HG02870 (cell line): ENCODE results near the gene FSTL3.
"Not testable (repeated sequence)": the region's sequence is repeated elsewhere in the genome, so short reads cannot be mapped to it uniquely, and the experiment has no call there.

Experiments
- ATAC-seq: cut with Tn5 transposase; IDR thresholded peaks from one replicate; pipeline ENCODE4 v1.9.1; 2021; ENCODE audit warnings: mild to moderate bottlenecking, moderate library complexity; ENCODE audit not compliant: unreplicated experiment

Gene FSTL3

DNA sequence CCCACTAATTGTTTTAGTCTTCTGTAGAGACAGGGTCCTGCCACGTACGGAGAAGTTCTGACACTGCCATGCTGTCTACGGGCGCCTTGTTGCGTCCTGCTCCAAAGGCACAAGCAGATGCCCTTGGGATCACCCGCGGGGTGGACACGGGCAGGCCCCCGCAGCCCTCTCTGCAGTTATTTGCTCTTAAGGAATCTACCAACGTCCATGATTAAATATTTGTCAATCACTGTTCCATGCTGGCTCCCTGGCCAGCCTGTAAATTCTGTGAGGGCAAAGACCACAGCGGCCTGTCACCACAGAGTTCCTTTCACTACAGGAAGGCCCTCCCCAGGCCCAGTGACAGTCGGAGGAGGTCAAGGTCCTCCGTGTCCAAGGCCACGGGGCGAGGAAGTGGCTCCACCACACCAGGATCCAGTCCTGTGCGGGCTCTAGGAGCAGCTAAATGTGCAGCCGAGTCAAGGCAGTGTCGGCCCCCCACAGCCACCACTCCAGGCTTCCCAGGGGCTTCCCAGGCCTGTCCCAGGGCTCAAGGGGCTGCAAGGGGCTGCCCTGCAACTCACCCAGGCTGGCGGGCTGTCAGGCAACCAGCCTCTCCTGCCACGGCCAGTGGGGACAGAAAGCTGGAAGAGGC is 15.3 kb upstream of the FSTL3 start:
- ATAC-seq, result no peak

DNA sequence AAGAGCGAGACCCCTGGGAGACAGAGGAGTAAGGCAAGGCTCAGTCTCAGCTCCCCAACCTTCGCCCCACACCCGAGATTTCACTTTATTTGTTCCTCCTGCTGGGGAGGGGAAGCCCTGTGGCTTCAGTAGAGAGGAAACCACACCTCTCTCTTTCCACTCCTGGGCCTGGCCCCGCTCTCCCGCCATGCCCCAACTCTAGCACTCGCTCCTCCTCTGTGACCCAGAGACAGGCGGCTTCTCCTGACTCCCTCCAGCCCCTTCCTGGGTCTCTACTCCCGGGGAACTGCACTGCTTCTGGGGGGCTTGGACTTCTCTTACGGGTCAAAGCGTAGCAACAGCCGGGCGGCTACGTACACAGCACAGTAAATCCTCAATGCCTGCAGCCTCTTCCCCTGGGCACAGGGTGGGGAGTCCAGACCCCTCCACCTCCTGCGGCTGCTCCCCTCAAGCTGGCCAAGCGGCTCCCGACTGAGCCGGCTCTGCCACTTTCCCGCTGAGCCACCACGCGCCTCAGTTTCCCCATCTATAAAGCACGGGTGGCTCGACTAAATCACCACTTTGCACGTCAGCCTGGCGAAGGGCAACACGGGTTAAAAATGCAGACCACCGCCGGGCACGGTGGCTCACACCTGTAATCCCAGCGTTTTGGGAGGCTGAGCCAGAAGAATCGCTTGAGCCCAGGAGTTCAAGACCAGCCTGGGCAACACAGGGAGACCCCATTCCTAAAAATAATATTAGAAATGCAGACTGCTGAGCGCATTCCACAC is 14.6 kb upstream of the FSTL3 start:
- no peak for ATAC-seq

DNA sequence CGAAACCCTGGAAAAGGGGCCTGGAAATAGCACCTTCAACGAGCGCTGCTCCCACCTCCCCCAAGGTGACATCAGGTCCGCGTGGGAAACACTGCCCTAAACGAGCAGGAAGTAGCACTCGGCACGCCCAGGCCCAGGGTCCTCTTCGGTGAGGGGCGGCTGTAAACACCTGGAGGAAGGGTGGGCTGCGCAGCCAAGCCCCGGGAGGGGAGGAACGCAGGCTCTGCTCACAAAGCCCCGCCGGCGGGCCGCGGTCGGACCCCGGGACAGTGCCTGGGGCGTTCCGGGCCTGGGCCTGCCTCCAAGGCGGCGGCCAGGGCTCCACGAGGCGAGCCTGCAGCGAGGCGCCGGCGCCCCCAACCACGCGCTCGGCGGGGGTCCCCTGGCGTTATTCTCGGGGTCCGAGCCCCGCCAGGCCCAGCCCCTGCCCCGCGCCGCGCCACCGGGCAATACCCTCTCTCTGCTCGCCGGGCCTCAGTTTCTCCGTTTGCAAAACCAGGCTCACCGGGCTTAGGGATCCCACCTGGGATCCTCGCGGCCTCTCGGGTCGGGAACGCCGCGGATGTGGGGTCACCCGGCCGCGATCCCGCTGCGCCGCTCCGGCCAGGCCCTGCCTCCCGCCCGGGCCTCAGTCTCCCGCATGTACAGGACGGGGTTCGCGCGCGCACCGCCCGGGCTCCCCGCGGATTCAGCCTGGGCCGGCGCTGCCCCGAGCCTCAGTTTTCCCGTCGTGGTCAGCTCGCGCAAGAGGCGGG is 13.8 kb upstream of the FSTL3 start:
- no peak for ATAC-seq

DNA sequence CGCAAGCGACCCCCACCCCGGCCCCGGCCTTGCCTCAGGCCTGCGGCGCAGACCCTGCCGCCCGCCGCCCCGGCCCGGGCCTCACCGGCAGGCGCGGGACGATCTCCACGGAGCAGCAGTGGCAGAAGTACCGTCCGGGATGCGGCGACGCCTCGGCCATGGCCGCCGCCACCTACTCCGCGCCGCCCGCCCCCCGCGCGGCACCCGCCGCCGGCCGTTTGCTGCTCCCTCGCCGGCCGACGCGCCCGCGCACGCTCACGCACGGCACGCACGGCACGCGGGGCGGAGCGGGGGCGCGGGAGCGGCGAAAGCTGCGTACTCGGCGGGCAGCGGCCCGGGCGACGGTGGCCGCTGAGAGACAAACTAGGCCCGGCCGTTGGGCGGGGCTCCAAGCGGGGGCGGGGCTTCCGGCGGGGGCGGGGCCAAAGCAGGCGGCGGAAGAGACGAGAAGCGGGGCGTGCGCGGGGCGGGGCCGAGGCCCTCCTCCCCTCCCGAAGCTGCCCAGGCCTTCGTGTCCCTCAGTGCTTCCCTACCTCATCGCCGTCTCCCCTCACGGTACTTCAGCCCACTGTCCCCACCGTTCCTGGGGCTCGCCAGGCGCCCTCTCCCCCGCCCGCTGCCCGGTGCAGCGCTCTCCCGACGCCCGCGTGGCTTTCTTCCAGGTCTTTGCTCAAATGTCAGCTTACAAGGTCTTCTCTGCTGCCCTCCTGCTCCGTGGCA is 13.1 kb upstream of the FSTL3 start, which contains the start of gene RNF126:
TSS of gene RNF126 (minus strand) at position 253 of the 720 bp plus-strand sequence. CDS start at position 160, 93 bp downstream.
- peak; percentile 48 for ATAC-seq

DNA sequence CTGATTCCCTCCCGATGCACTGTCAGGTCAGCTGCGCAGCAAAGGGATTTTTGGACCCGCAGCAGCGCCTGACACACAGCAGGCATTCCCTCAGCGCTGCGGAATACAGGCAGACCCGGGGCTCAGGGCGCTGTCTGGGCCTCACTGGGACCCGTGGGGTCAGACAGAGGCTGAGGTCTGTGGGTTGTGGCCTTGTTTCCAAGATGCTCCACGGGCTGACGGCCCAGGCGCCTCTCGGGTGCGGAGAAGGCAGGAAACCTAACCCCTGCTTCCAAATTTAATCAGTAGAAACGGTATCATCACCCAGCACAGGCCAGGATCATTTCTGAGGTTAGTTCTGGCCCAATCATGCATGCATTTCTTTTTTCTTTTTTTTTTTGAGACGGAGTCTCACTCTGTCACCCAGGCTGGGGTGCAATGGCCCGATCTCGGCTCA is 12.5 kb upstream of the FSTL3 start:
- ATAC-seq, result no peak

DNA sequence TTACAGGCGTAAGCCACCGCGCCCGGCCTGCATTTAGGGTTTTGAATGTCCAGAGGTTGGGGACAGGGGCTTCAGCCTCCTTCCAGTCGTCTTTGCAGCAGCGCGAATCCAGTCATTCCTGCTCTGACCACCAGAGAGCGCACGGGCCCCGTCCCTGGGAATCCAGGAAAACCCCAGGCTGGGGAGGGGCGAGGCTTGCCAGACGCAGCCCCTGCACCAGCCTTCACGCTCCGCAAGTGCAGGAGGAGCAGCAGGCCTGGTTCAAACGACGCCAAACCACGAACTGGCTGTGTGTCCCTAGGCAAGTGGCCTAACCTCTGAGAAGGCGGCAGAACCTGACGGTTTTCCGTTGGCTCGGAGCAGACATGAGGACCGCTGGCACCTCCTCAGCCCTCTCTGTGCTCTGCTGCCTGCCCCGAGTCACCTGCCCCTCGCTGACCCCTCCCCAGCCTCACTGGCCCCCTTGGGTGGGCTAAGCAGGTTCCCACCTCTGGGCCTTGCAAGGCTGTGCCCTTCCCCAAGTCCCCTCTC is 11.2 kb upstream of the FSTL3 start:
- ATAC-seq, result no peak

DNA sequence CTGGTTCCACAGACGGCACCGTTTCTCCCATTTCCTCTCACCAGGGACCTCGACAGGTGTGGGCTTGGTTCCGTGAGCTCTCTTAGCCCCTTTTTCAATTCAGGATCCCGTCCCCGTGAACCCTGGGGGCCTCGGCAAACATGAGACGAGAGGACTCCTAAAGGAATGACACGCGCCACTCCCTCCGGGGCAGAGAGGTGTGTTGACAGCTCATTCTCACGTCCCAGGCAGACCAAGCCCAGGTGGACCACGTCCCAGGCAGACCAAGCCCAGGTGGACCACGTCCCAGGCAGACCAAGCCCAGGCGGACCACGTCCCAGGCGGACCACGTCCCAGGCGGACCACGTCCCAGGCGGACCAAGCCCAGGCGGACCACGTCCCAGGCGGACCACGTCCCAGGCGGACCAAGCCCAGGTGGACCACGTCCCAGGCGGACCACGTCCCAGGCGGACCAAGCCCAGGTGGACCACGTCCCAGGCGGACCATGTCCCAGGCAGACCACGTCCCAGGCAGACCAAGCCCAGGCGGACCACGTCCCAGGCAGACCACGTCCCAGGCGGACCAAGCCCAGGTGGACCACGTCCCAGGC is 9.1 kb upstream of the FSTL3 start:
- not testable (repeated sequence) for ATAC-seq

DNA sequence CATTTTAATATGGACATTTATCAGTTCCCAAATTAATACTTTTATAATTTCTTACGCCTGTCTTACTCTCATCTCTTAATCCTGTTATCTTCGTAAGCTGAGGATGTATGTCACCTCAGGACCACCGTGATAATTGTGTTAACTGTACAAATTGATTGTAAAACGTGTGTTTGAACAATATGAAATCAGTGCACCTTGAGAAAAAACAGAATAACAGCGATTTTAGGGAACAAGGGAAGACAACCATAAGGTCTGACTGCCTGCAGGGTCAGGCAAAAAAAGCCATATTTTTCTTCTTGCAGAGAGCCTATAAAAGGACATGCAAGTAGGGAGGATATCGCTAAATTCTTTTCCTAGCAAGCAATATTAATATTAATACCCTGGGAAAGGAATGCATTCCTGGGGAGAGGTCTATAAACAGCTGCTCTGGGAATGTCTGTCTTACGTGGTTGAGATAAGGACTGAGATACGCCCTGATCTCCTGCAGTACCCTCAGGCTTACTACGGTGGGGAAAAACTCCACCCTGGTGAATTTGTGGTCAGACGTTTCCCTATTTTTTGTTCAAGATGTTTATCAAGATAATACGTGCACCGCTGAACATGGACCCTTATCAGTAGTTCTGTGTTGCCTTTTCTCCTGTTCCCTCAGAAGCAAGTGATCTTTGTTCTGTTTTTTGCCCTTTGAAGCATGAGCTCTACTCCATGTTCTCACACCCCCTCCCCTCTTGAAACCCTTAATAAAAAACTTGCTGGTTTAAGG is 7.3 kb upstream of the FSTL3 start:
- ATAC-seq, result not testable (repeated sequence)

DNA sequence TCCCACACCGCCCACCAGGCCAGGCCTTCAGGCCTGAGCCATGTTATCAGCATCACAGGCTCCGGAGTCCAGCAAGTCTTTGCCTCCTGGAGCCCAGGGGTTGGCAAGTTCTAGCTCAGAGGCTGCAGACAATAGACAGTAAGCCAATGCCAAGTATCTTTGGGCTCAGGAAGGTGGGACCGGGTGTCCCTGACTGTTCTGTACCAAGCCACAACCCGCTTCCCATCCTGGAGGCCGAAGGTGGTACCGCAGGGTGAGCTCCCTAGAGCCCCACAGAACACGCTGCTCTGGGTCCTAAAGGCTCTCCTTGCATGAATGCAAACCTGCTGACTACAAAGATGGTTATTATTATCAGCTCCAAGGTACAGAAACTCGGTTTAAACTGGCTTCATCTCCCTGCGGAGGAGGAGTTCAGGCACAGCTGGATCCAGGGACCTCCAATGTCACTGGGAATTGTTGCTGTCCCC is 5.5 kb upstream of the FSTL3 start:
- no peak for ATAC-seq

DNA sequence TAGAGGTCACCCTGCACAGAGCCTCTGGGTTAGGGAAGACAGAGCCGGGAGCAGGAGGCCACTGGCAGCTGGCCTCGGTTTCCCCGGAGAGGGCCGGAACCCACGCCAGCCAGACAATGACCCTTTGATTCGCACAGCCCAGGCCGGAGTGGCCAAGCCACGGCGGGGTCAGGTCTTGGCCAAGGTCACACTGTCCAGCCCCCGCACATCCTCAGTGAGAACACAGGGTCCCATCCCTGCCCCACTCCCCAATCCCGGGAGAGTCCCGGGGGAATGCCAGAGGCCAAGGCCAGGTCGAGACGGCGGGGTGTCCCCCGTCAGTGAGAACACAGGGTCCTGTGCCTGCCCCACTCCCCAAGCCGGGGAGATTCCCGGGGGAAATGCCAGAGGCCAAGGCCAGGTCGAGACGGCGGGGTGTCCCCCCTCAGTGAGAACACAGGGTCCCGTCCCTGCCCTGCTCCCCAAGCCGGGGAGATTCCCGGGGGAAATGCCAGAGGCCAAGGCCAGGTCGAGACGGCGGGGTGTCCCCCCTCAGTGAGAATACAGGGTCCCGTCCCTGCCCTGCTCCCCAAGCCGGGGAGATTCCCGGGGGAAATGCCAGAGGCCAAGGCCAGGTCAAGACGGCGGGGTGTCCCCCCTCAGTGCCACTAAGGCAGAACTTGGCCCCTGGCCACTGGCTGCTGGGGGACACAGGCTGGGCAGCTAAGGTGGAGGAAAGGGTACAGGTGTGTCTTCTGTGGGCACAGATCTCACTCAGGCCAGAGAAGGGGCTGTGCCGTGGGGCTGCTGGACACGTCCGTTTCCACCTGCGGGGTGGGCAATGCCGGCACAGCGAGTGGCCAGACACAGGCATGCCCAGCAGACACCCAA is 1.7 kb upstream of the FSTL3 start:
- no peak for ATAC-seq

DNA sequence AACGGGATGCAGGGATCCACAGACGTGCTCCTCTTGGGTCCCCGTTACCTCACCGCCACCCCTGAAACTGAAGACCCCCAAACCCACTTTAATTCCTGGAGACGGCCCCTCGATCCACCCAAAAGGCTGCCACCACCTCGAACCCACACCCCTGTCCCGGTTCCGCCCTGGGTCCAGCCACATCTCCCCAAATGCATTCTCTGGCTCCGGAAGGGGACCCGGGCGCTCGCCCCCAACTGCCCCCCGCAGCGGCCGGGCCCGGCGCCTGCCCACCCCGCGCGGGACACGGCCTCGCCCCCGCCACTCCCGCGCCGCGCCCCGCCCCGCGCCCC is 219 bp upstream of the FSTL3 start:
- no peak for ATAC-seq

DNA sequence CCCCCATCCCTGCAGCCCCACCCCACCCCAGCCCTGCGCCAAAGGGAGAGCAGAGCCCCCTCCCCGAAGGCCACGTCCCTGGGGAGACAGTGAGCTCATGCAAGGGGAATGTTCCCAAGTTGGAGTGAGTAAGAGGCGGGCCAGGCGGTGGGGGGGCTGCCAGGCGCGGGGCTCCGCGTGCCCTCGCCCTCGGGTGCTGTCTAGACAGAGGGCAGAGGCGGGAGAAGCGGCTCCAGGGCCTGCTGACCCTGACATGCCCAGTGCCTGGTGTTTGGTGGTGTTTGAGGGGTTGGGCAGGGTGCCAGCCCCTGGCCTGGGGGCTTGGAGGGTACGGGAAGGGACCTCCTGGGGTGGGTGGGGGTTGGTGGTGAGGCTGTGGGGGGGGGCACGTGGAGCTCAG is 1.0 kb downstream of the FSTL3 start:
- no peak for ATAC-seq

DNA sequence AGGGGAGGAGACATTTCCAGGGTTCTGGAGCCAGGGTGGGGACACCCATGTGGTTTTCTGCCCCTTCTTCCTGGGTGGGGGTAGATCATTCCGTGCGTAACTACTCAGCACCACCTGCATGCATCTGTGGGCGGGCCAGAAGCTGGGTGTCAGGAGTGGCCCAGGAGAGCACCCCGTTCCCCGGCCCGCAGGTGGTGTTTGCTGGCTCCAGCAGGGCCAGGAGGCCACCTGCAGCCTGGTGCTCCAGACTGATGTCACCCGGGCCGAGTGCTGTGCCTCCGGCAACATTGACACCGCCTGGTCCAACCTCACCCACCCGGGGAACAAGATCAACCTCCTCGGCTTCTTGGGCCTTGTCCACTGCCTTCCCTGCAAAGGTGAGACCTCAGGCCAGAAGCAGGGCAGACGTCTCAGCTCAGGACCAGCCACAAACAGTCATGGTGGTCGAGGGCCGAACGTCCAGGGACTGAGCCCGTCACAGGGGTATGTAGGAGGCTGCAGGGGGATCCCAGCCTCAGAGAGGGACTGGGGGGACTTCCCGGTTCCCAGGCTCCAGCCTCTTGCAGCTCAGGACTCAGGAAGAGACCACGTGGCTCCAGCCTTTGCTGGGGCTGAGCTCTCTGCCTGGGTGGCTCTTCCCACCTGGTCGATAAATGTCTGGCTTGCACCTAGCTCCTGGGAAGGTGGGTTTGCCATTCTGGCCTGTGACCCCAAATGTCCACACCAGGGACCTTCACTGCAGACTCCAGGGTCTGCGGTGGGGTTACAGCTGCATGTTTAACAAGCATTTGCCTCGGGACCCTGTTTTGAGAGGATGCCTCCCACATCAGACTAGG is 1.6 kb downstream of the FSTL3 start:
- ATAC-seq, result no peak

DNA sequence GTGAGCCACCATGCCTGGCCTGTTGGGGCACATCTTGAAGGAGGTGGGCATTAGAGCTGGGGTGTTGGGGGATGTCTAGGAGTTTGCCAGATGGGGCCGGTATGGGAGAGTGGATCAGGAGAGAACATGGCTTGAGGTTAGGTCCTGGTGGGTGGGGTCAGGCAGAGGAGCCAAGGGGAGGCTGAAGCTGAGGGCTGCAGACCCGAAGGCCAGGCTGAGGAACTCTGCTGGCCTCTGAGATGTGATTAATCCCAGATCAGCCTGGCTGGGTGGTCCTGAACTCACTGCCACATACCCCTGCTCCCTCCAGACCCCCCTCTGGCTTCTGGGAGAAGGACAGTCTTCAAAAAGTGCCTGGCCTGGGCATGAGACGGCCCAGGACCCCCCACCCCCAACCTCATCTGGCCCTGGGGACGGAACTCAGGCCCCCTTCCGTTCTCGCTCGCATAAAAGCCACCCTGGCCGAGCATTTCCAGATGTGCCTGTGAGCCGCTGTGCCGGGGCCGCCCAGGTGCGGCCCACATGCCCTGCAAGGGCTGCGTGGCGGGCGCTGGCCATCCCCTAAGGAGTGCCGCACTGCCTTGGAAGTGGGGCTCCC is 2.7 kb downstream of the FSTL3 start:
- ATAC-seq, result no peak

DNA sequence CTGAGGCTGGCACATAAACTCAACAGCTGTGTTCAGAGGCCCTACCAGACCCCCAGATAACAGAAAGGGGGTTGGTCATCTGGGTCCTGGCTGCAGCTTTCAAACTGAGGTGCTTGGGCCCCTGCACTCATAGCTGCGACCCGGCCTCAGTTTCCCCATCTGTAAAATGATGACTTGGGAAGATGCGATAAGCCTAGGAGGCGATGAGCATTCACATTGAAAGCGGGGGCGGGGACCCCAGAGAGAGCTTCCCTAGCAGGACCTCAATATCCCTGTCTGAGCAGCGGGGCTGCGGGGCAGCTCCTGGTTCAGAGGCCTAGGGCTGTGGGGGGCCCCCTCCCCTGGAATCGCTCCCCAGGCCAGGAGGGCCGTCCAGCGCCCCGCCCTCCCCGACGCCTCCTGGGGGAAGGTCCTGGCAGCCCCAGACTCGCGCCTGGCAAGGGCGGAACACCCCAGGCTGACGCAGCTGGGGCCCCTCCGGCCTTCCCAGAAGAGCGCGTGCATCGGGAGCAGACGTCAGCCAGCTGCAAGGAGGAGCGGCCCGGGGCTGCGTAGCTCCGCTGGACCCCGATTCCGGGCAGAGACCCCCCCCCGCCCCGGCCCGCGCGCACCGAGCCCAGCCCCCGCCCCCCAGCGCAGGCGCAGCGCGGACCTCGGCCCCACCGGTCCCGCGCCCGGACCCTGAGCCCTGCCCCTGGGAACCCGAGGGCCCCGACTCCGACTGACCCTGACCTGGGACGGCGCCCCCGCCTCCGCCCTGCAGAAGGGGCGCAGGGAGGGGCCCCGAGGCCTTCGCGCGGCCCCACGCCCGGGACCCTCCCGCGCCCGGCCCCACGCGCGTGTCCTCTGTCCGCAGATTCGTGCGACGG is 3.5 kb downstream of the FSTL3 start:
- peak; percentile 12 for ATAC-seq

DNA sequence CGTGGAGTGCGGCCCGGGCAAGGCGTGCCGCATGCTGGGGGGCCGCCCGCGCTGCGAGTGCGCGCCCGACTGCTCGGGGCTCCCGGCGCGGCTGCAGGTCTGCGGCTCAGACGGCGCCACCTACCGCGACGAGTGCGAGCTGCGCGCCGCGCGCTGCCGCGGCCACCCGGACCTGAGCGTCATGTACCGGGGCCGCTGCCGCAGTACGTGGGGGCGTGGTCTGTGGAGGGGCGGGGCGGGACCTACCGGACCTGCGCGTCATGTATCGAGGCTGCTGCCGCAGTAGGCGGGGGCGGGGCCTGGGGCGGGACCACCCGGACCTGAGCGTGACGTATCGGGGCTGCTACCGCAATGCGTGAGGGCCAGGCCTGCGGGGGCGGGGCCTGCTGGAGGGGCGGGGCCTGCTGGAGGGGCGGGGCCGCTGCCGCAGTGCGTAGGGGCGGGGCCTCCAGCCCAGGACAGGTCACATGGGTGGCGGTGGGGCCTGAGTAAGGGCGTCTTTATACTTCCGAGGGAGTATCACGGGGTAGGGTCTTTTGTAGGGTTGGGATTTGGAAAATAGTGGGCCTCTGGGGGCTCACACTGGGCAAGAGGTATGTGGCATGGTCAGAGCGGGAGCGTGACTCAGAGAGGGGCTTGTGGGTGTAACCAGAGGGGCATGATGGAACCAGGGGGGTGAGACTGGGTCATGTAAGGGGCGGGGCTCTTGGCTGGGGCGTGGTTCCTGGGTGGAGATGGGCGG is 4.3 kb downstream of the FSTL3 start:
- peak; percentile 64 for ATAC-seq
